Testis (tissue), 3 donors: ENCODE results near the gene STAC2. TPM values are rescaled to one million over a fixed set of nuclear protein-coding genes. Genes with fewer than 3 reads are reported as not detected.

Experiments
- DNase-seq: peaks from one replicate; pipeline ENCODE4 v3.0.0-alpha.2; 2019
- H3K27ac ChIP-seq, 2 donors: fragments of 200-600 bp; sonication (generic); one replicate each; pipeline ENCODE4 v1.5.1; 2019
- H3K27me3 ChIP-seq: fragments of 200-600 bp; sonication (generic); one replicate; pipeline ENCODE4 v1.5.1; 2019
- H3K36me3 ChIP-seq: fragments of 200-600 bp; sonication (generic); one replicate; pipeline ENCODE4 v1.5.1; 2017; ENCODE audit warnings: low read depth; ENCODE audit errors: missing control alignments
- H3K4me1 ChIP-seq: fragments of 200-600 bp; sonication (generic); one replicate; pipeline ENCODE4 v1.5.1; 2019
- H3K4me3 ChIP-seq, 2 donors: fragments of 200-600 bp; sonication (generic); one replicate each; pipeline ENCODE4 v1.5.1; 2017 to 2019
- H3K9me3 ChIP-seq: fragments of 200-600 bp; sonication (generic); one replicate; pipeline ENCODE4 v1.5.1; 2017
- CTCF ChIP-seq, 3 experiments: fragments of 450-650 bp in 2 of 3; fragments of 200-600 bp in 1 of 3; sonication (generic) in 1 of 3; IDR thresholded peaks; one replicate each; pipeline ENCODE4 v1.5.1; 2016 to 2019; ENCODE audit warnings: antibody characterized with exemption in 3 of 3, mild to moderate bottlenecking in 2 of 3, moderate library complexity in 1 of 3
- POLR2A ChIP-seq: fragments of 450-650 bp; IDR thresholded peaks from one replicate; pipeline ENCODE4 v1.6.1; 2017; ENCODE audit warnings: antibody characterized with exemption, mild to moderate bottlenecking, moderate library complexity
- WGBS, 2 donors: methylation state at CpG; one replicate each; pipeline ENCODE4 v1.1.5; 2018; 5-methylcytosine and 5-hydroxymethylcytosine counted together
- intact Hi-C: fragments of 100-400 bp; cut with DNase I; formaldehyde crosslinking; loops from one replicate; pipeline ENCODE4 v1.15.1; 2023; ENCODE audit warnings: low total_unique reads
- polyA plus RNA-seq: library from polyadenylated mRNA; stranded (reverse); fragments of 350-450 nt; fragmentation: Illumina TruSeq; extraction: RNeasy Lipid Tissue Mini Kit (QIAGEN cat#74804); gene quantifications from one replicate; pipeline ENCODE4 v1.2.3, GENCODE V29; 2014; ENCODE audit warnings: low read depth, low replicate concordance; ENCODE audit not compliant: insufficient read depth
- total RNA-seq, 2 donors: library from RNA; depleted of rRNA; stranded (reverse); fragments of >200 nt; gene quantifications; one replicate each; pipeline ENCODE4 v1.2.3, GENCODE V29; 2016

The STAC2 gene
- total and polyA plus RNA-seq, 3 donors from 2014 or later, result 0.24 to 1.1 (median 0.37) TPM

DNA sequence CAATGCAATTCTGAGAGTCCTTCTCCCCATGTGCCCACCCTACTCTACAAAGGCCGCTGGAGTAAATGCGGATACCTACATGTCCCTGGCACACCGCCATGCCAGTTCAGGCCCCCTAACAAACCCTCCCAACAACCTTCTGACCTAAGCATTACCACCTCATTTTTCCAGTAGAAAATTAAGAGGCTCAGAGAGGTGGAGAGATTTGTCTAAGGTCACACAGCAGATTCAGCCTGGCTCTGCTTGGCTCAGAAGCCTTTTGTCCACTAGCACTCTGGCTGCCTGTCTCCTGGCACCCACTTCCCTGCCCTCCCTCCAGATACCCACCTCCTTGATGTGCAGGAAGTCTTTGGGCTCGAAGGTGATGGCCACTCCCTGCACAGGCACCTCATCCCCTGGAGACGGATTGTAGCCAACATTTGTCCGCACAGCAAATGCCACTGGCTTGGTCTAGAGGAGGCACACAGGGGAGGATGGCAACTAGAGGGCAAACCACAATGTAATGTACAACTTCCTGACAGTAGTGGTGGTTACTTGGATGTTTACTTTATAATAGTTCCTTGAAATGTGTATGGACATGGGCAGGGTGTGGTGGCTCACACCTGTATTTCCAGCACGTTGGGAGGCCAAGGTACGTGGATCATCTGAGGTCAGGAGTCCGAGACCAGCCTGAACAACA, 38.5 kb downstream of the STAC2 start:
- H3K27me3 ChIP-seq, result no peaks in the 10 kb centered on the region
- H3K36me3 ChIP-seq, result no peaks in the 10 kb centered on the region
- no peak for TF ChIP-seq POLR2A
- no peak for TF ChIP-seq CTCF (IDR thresholded peaks at IDR 0.05)
- H3K4me3 ChIP-seq, result no peak overlapping the region
- WGBS, 2 donors, result 95 to 96% methylated on average over 9 of the region's 9 CpGs
- no peak for DNase-seq
- H3K27ac ChIP-seq, result no peak overlapping the region
- intact Hi-C loops, result no loop called here
- H3K9me3 ChIP-seq, result no peaks in the 10 kb centered on the region
- H3K4me1 ChIP-seq, result peaks cover 5% of the 10 kb centered on the region

DNA sequence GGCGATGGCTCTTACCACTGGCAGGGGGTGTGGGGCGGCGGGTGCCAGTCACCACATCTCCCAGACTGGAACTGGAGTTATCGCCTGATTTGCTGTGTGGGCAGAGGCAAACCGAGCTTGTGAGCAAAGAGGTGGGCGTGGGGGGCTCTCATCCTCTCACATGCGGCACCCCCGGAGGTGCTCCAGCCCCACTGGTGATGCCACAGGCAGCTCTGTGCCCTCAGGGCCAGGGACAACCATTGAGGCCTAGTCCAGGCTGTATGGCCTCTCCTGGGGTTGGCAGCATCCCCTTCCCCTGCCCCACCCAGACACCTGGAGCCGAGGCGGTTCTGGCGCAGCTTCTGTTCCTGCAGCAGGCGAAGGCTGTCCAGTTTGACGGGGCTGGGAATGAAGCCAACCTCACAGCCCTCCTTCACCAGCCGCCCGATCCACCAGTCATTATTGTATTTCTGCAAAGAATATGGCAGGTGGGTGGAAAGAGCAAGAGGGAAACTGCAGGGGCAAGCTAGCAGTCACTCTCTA, 39.2 kb downstream of the STAC2 start:
- no peak for TF ChIP-seq POLR2A
- intact Hi-C loops, result no loop called here
- 92 to 93% methylated on average over 4 to 15 of the region's 15 CpGs for WGBS, 2 donors
- no peaks in the 10 kb centered on the region for H3K27me3 ChIP-seq
- no peaks in the 10 kb centered on the region for H3K36me3 ChIP-seq
- no peak for DNase-seq
- no peaks in the 10 kb centered on the region for H3K9me3 ChIP-seq
- H3K4me1 ChIP-seq, result no peaks in the 10 kb centered on the region
- H3K27ac ChIP-seq, result no peak overlapping the region
- no peak overlapping the region for H3K4me3 ChIP-seq

GRCh38 chr17:39183720-39184119, 42.0 kb downstream of the STAC2 start:
- Histone ChIP-seq H3K27me3 (no peaks in the 10 kb centered on the region), H3K9me3 (no peaks in the 10 kb centered on the region), H3K4me1 (no peaks in the 10 kb centered on the region), H3K36me3 (no peaks in the 10 kb centered on the region), H3K4me3 (no peak overlapping the region), H3K27ac (no peak overlapping the region)
- no peak for TF ChIP-seq CTCF (IDR thresholded peaks at IDR 0.05)
- no peak for TF ChIP-seq POLR2A
- WGBS, 2 donors, result 83 to 90% methylated on average over 10 of the region's 10 CpGs
- intact Hi-C loops, result no loop called here
- no peak for DNase-seq

DNA sequence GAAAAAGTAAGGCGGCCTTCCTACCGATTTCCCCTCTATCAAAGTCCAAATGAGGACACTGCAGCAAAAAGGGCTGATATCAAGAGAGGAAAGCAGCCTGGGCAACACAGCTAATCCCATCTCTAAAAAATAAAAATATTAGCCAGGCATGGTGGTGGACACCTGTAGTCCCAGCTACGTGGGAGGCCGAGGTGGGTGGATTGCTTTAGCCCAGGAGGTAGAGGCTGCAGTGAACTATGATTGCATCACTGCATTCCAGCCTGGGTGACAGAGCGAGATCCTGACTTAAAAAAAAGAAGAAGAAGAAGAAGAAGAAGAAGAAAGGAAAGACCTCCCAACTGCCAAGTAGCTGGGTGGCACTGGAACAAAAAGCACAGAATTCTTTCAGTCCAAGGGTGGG, 42.7 kb downstream of the STAC2 start:
- no peaks in the 10 kb centered on the region for H3K9me3 ChIP-seq
- no peak for DNase-seq
- TF ChIP-seq POLR2A (no peak), CTCF (IDR thresholded peaks at IDR 0.05) (no peak)
- no peak overlapping the region for H3K4me3 ChIP-seq
- H3K36me3 ChIP-seq, result no peaks in the 10 kb centered on the region
- intact Hi-C loops, result no loop called here
- H3K27ac ChIP-seq, result no peak overlapping the region
- H3K4me1 ChIP-seq, result no peaks in the 10 kb centered on the region
- WGBS, 2 donors, result 91 to 92% methylated on average over 5 of the region's 5 CpGs
- H3K27me3 ChIP-seq, result no peaks in the 10 kb centered on the region

DNA sequence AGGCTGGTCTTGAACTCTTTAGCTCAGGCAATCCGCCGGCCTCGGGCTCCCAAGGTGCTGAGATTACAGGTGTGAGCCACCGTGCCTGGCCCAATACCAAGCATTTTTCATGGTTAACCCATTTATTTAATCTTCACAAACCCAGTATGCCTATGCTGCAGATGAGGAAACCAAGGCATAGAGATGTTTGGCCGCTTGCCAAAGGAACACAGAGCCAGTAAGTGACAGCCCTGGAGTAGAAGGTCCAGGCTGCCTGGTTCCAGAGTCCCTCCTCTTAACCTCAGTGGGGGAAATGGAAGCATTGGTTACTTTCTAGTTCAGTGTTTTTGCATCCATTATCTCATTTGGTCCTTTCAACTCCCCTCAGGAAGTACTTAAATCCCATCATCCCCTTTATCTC, 44.4 kb downstream of the STAC2 start:
- 71 to 92% methylated on average over 1 to 5 of the region's 5 CpGs for WGBS, 2 donors
- no peaks in the 10 kb centered on the region for H3K36me3 ChIP-seq
- no peaks in the 10 kb centered on the region for H3K27me3 ChIP-seq
- intact Hi-C loops, result no loop called here
- DNase-seq, result no peak
- H3K4me3 ChIP-seq, result no peak overlapping the region
- no peaks in the 10 kb centered on the region for H3K4me1 ChIP-seq
- no peak overlapping the region for H3K27ac ChIP-seq
- no peak for TF ChIP-seq POLR2A
- no peak for TF ChIP-seq CTCF (IDR thresholded peaks at IDR 0.05)
- H3K9me3 ChIP-seq, result no peaks in the 10 kb centered on the region
